Astrocyte of the spinal cord (primary cell): ENCODE data around the gene QRICH1.

ENCODE experiments used
- DNase-seq: peaks from one replicate; pipeline ENCODE4 v3.0.0; 2011; ENCODE audit warnings: low read depth, low spot score
- H3K4me3 ChIP-seq: 2 replicates; pipeline ENCODE4 v1.5.1; 2011; ENCODE audit warnings: low read depth, mild to moderate bottlenecking, low read length, moderate library complexity
- CTCF ChIP-seq: IDR thresholded peaks from 2 replicates; pipeline ENCODE4 v1.5.1; 2012; ENCODE audit warnings: low read depth, mild to moderate bottlenecking, low read length, inconsistent platforms
- in situ Hi-C: cut with HindIII; loops from 2 replicates; pipeline ENCODE4 v1.10.0; 2017; ENCODE audit warnings: low sequenced_read_pairs

QRICH1 gene

DNA sequence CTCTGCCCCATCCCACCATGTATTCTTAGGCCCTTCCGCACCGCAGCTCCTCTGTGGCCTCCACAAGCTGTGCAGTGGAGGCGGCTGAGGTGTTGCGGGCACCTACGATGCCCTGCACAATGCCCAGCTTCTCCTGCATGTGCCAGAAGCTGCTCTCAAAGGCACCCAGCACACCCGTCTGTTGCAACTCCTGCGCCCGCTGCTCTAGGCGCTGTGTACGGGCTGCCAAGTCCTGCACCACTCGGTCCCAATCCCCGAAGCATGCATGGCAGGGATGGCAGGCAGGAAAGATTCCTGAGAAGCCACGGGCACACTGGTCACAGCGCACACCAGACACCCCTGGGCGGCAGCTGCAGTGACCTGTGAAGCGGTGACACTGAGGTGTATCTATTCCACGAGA is 29.8 kb upstream of the QRICH1 start:
- in situ Hi-C loops, result no loop called here

DNA sequence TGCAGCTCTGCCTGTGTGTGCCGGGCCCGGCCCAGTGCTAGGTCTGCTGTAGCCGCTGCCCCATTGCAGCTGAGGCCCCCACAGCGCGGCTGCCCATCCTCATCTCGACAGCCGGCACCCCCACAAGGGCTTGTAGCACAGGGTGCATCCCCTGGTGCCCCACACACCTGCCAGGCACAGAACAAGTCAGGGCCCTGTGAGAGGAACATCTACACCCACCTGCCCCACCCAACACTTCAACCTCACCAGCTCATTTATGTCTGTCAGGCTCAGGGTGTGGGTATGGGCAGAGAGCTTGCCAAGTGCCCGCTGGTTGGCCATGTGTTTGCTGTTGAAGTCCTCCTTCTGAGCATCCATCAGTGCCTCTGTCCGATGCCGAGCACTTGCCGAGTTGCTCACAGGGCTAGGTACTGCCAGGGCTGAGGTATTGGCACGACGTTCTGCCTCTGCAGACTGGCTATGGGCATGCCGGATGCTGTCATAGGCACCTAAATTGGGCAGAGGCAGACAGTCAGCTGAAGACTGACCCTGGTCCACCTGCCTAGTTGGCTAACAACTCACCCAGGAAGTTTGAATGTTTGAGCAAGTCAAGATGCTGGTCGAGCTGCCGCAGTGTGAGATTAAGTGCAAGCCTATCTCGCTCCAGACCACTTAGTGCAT is 29.1 kb upstream of the QRICH1 start:
- in situ Hi-C loops, result no loop called here
- TF ChIP-seq CTCF, result no peak
- no peak overlapping the region for H3K4me3 ChIP-seq

More for the DNA sequence above, 29.8 kb upstream of the QRICH1 start:
- no peak overlapping the region for H3K4me3 ChIP-seq
- no peak for DNase-seq
- no peak for TF ChIP-seq CTCF

DNA sequence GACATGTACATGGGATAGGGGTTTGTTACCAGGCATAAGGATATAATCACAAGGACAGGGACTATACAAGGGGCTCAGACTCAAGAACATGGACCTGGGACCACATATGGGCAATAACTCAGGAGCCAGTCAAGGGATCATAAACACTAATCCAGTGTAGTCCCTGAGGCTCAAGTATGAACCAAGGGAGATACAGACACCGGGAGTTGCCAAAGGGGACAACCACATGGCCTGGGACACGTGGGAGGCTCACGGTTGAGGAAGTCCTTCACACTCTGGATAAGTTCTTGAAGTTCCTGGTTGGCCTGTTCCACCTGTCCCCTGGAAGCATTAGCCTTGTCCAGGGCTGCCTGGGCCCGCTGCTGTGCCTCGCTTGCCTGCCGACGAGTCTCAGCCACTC is 28.6 kb upstream of the QRICH1 start:
- TF ChIP-seq CTCF, result no peak
- no peak for DNase-seq
- no peak overlapping the region for H3K4me3 ChIP-seq
- in situ Hi-C loops, result no loop called here

More for the DNA sequence above, 29.1 kb upstream of the QRICH1 start:
- DNase-seq, result no peak

DNA sequence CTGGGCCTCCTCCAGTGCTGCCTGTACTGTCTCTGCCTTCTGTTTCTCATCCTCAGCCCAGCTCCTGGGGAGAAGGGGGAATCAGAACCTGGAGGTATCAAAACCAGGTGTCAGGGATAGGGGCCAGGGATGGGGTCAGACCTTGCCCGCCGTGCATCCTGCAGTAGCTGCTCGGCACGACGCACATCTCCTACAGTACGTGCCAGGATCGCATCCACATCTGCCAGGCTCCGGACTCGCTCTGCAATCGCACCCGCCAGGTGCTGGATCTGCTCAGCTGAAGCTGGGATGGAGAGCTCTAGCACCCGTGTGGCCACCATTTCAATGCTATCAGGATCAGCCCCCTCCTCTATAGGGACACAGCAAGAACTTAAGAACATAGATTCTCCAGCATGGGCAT is 28.2 kb upstream of the QRICH1 start:
- in situ Hi-C loops, result no loop called here
- TF ChIP-seq CTCF, result no peak
- H3K4me3 ChIP-seq, result no peak overlapping the region
- no peak for DNase-seq

DNA sequence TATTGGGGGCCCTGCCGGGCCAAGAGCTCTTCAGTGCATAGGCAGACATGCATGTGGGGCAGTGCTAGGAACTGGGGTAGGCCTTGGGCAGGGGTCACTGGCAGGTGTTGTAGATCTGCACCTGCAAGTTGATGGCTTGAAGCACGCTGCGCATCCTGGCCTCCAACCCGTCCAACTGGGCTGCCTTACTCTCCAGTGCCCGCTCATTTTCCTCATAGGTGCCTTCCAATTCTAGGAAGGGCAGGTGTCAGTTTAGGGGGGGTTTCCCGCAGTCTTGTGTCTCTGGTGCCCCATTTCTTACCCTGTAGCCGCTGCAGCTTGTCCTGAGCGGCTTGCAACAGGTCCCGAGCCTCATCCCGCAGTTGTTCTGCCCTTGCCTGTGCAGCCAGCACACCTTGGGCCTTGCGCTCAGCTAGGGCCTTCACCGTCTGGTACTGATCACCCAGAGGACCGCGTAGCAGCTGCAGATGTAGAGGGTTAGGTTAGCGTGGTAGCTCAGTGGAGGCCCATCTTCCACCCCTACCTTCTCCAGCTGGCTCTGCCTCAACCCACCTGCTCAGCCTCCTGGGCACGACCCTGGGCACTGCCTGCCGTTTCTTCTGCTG is 27.4 kb upstream of the QRICH1 start:
- no peak for TF ChIP-seq CTCF
- H3K4me3 ChIP-seq, result peak overlapping the region; percentile 91

DNA sequence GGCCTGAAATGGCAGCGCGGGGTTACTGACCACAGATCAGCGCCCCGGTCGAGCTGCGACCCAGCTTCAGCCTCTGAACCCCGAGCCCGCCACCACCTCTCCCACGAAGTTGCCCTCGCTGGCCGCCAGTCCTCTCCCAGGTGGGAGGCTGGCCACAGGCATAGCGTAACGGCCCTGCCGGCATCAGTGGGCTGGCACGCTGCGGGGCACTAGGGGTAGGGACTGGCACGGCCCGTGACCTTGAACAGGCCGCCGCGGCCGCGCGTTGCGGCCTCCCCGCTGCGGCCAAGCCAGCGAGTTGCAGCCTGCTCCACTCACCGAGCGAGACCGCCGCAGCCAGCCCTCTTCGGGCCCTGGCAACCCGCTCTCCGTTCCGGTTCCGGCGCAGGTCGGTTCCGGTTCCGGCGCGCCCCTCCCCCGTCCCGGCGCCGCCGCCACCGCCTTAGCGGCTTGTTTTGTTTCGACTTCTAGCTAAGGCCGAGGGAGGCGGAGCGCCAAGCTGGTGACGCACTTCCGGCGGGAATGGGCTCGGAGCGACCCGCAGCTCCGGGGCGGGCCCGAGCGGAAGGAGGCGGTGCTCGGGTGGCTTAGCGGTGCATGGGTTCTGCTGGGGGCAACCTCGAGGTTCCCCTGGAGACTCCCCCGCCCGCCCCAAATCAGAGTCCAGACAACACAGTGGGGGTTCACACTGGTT is 26.7 kb upstream of the QRICH1 start, which contains the start of gene USP19:
USP19 (minus strand) TSS at position 386 of the 694 bp plus-strand sequence. CDS start 1,678 bp downstream, outside the sequence.
- peak within 1 kb of the TSS; percentile 91 for H3K4me3 ChIP-seq
- no peak for TF ChIP-seq CTCF
- peak; percentile 94 for DNase-seq
- in situ Hi-C loops, result no loop called here

More for the DNA sequence above, 27.4 kb upstream of the QRICH1 start:
- DNase-seq, result no peak
- in situ Hi-C loops, result no loop called here
